ENCODE results near the gene AIFM3. TPM values are rescaled to one million over a fixed set of nuclear protein-coding genes. Genes with fewer than 3 reads are reported as not detected.

The AIFM3 gene
- total RNA-seq, 1 experiment from 2014 or later = not detected

GRCh38 chr22:20979940-20980453 is 12.9 kb downstream of the AIFM3 start:
- Histone ChIP-seq H3K4me2 (ENCODE audit: low read depth, low read length, poor library complexity, severe bottlenecking) (peak overlapping the region; percentile 48), H3K79me2 (ENCODE audit: low read length) (peaks cover 28% of the 10 kb centered on the region), H3K4me1 (ENCODE audit: low read length) (peaks cover 32% of the 10 kb centered on the region), H3K9me3 (ENCODE audit: low read length) (no peaks in the 10 kb centered on the region), H3K9me2 (replicated peaks; ENCODE audit: insufficient read depth, low read length) (no peaks in the 10 kb centered on the region), H3K4me3 (ENCODE audit: low read length) (peak overlapping the region; percentile 45; the same call in 1 of the 2 replicates), H3K27ac (ENCODE audit: low read length) (no peak overlapping the region), H3K27me3 (ENCODE audit: low read length) (no peaks in the 10 kb centered on the region), H3K9ac (ENCODE audit: low read length) (peak overlapping the region; percentile 45; the same call in 1 of the 2 replicates), H3K36me3 (ENCODE audit: insufficient read depth, low read length) (no peaks in the 10 kb centered on the region), H4K20me1 (ENCODE audit: insufficient read depth, low read depth, low read length) (no peaks in the 10 kb centered on the region), H2AFZ (ENCODE audit: low read length) (no peak overlapping the region)
- no peak for DNase-seq

DNA sequence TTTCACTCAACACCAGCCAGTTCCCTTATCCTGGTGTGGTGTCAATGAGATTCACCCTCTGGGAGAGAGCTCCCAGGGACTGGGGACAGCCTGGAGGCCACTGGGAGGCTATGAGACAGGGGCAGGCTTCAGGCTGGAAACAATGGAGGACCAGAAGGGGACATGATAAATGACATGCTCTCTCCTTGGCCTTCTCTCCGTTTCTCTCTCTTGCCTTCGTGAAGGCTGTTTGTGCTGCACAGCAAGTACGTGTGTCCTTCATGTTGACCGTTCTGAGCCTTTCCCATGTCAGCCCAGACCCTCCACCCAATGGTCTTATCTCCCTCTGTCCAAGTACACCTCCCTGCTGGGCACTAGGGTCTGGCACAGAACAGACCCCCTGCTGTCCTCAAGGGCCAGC is 13.5 kb downstream of the AIFM3 start:
- Histone ChIP-seq H3K79me2 (ENCODE audit: low read length) (peaks cover 28% of the 10 kb centered on the region), H3K9me3 (ENCODE audit: low read length) (no peaks in the 10 kb centered on the region), H3K9ac (ENCODE audit: low read length) (peak overlapping the region; percentile 98; the same call in 1 of the 2 replicates), H3K9me2 (replicated peaks; ENCODE audit: insufficient read depth, low read length) (no peaks in the 10 kb centered on the region), H3K4me3 (ENCODE audit: low read length) (peak overlapping the region; percentile 96), H4K20me1 (ENCODE audit: insufficient read depth, low read depth, low read length) (no peaks in the 10 kb centered on the region), H3K4me2 (ENCODE audit: low read depth, low read length, poor library complexity, severe bottlenecking) (peak overlapping the region; percentile 92), H2AFZ (ENCODE audit: low read length) (no peak overlapping the region), H3K4me1 (ENCODE audit: low read length) (peaks cover 32% of the 10 kb centered on the region), H3K36me3 (ENCODE audit: insufficient read depth, low read length) (no peaks in the 10 kb centered on the region), H3K27me3 (ENCODE audit: low read length) (no peaks in the 10 kb centered on the region), H3K27ac (ENCODE audit: low read length) (no peak overlapping the region)
- no peak for DNase-seq

GRCh38 chr22:20980938-20981722 is 14.1 kb downstream of the AIFM3 start:
- H3K79me2 ChIP-seq (ENCODE audit: low read length) = peaks cover 28% of the 10 kb centered on the region
- H3K4me1 ChIP-seq (ENCODE audit: low read length) = peaks cover 32% of the 10 kb centered on the region
- DNase-seq = peak; percentile 66
- peak overlapping the region; percentile 98 for H3K9ac ChIP-seq (ENCODE audit: low read length)
- H3K4me3 ChIP-seq (ENCODE audit: low read length) = peak overlapping the region; percentile 96
- peak overlapping the region; percentile 92 for H3K4me2 ChIP-seq (ENCODE audit: low read depth, low read length, poor library complexity, severe bottlenecking)
- H3K27ac ChIP-seq (ENCODE audit: low read length) = peak overlapping the region; percentile 59
- 0 out of 2 replicates have a peak overlapping the region, but pooled peaks have one; percentile 42 for H2AFZ ChIP-seq (ENCODE audit: low read length)
- H3K36me3 ChIP-seq (ENCODE audit: insufficient read depth, low read length) = peaks cover 2% of the 10 kb centered on the region; the same call in 1 of the 2 replicates
- no peaks in the 10 kb centered on the region for H3K9me3 ChIP-seq (ENCODE audit: low read length)
- H4K20me1 ChIP-seq (ENCODE audit: insufficient read depth, low read depth, low read length) = no peaks in the 10 kb centered on the region
- no peaks in the 10 kb centered on the region for H3K27me3 ChIP-seq (ENCODE audit: low read length)
- no peaks in the 10 kb centered on the region for H3K9me2 ChIP-seq (replicated peaks; ENCODE audit: insufficient read depth, low read length)

DNA sequence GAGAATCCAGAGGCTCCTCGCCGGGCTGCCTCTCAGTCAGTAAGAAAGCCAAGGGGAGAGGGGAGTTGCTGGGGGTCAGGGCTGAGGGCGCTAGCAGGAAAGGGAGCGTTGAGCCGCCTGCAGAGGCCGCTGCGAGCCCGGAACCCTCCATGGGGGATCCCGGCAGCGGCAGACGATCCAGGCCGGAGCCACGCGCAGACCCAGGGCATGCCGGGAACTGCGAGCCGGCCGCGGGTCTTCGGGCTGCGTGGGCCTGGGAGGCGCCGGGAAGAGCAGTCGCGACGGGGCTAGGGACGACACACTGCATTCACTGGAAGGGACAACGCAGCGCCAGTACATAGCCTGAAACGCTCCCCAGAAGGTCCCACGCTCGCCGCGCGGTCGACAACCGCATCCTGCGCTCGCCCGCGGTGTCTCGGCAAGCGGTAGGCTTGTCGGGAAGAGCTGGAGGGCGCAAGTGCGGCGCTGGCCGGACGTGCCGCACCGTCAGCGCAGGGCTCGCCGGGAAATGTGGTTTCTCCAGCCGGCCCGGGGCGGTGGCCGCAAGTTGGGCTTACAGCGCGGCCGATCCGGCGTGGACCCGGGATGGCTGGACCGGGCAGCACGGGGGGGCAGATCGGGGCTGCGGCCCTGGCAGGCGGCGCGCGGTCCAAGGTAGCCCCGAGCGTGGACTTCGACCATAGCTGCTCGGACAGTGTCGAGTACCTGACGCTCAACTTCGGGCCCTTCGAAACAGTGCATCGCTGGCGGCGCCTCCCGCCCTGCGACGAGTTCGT is 14.9 kb downstream of the AIFM3 start, which contains the start of gene LZTR1:
Gene LZTR1, plus strand, starts transcription at position 511 of the 776 bp plus-strand sequence. Its CDS starts 75 bp downstream, at position 586.
- peak; percentile 92 for DNase-seq
- H4K20me1 ChIP-seq (ENCODE audit: insufficient read depth, low read depth, low read length) = no peaks in the 10 kb centered on the region
- peak within 1 kb of the TSS; percentile 96 for H3K4me3 ChIP-seq (ENCODE audit: low read length)
- H3K4me1 ChIP-seq (ENCODE audit: low read length) = peaks cover 32% of the 10 kb centered on the region
- H3K9ac ChIP-seq (ENCODE audit: low read length) = peak within 1 kb of the TSS; percentile 98
- H3K9me2 ChIP-seq (replicated peaks; ENCODE audit: insufficient read depth, low read length) = no peaks in the 10 kb centered on the region
- H3K27me3 ChIP-seq (ENCODE audit: low read length) = no peaks in the 10 kb centered on the region
- peaks cover 28% of the 10 kb centered on the region for H3K79me2 ChIP-seq (ENCODE audit: low read length)
- peak within 1 kb of the TSS; percentile 92 for H3K4me2 ChIP-seq (ENCODE audit: low read depth, low read length, poor library complexity, severe bottlenecking)
- H3K36me3 ChIP-seq (ENCODE audit: insufficient read depth, low read length) = peaks cover 4% of the 10 kb centered on the region; the same call in 1 of the 2 replicates
- peak within 1 kb of the TSS; percentile 81 for H2AFZ ChIP-seq (ENCODE audit: low read length)
- peak within 1 kb of the TSS; percentile 59 for H3K27ac ChIP-seq (ENCODE audit: low read length)
- H3K9me3 ChIP-seq (ENCODE audit: low read length) = no peaks in the 10 kb centered on the region

DNA sequence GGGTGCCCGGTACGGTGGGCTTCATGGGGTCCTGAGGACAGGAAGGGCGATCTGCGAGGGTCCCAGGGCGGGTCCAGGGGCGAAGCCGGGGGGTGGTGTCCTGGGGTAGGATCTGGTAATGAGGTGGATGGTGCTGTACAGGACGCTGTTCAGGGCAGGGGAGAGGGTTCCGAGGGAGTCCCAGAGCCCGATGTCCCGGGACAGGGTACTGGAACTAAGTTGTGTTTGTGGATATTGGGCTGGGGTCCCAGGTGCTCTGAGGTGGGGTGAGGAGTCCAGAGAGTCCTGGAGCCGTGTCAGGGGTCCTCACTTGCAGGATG is 15.5 kb downstream of the AIFM3 start:
- peak overlapping the region; percentile 81 for H2AFZ ChIP-seq (ENCODE audit: low read length)

DNA sequence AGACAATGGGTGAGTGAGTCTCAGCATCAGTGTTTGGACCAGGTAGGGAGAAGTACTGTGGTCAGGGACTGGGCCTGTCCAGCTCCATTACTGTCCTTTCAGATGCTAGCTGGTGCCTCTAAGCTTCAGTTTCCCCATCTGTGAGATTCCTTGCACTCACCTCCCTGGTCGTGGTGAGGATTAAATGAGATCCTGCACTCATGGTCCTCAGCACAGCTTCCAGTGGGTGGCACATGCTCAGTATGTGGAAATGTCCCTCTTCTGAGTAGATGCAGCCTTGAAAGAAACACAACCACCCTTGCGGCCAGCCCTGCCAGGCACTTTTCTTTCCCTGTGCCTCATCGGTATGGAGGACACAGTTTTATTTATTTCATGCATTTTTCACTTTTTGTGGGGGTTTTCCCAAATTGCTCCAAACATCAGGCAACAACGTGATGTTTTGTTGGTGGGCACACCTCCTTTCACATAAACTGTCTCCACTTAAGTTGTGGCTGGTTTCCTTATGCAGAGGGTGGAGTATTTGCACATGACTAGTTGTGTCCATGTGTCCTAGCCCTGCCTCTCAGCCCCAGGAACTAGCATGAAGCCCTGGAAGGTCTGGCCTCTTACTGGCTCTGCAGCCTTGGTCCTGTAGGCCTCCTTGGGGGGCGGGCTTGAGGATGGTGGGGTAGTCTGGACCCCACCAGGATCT is 16.2 kb downstream of the AIFM3 start:
- H3K9me2 ChIP-seq (replicated peaks; ENCODE audit: insufficient read depth, low read length) = no peaks in the 10 kb centered on the region
- DNase-seq = no peak
- peak overlapping the region; percentile 98 for H3K9ac ChIP-seq (ENCODE audit: low read length)
- H3K4me1 ChIP-seq (ENCODE audit: low read length) = peaks cover 32% of the 10 kb centered on the region
- no peaks in the 10 kb centered on the region for H3K9me3 ChIP-seq (ENCODE audit: low read length)
- no peaks in the 10 kb centered on the region for H4K20me1 ChIP-seq (ENCODE audit: insufficient read depth, low read depth, low read length)
- peaks cover 28% of the 10 kb centered on the region for H3K79me2 ChIP-seq (ENCODE audit: low read length)
- peak overlapping the region; percentile 96 for H3K4me3 ChIP-seq (ENCODE audit: low read length)
- H3K4me2 ChIP-seq (ENCODE audit: low read depth, low read length, poor library complexity, severe bottlenecking) = peak overlapping the region; percentile 92
- H3K27me3 ChIP-seq (ENCODE audit: low read length) = no peaks in the 10 kb centered on the region
- H3K36me3 ChIP-seq (ENCODE audit: insufficient read depth, low read length) = peaks cover 4% of the 10 kb centered on the region; the same call in 1 of the 2 replicates
- no peak overlapping the region for H3K27ac ChIP-seq (ENCODE audit: low read length)
- peak overlapping the region; percentile 81; the same call in 1 of the 2 replicates for H2AFZ ChIP-seq (ENCODE audit: low read length)

More for the DNA sequence above, 15.5 kb downstream of the AIFM3 start:
- Histone ChIP-seq H3K27me3 (ENCODE audit: low read length) (no peaks in the 10 kb centered on the region), H3K4me3 (ENCODE audit: low read length) (peak overlapping the region; percentile 96), H3K27ac (ENCODE audit: low read length) (no peak overlapping the region), H3K79me2 (ENCODE audit: low read length) (peaks cover 28% of the 10 kb centered on the region), H3K4me1 (ENCODE audit: low read length) (peaks cover 32% of the 10 kb centered on the region), H3K36me3 (ENCODE audit: insufficient read depth, low read length) (peaks cover 4% of the 10 kb centered on the region; the same call in 1 of the 2 replicates), H3K9ac (ENCODE audit: low read length) (peak overlapping the region; percentile 98), H3K9me2 (replicated peaks; ENCODE audit: insufficient read depth, low read length) (no peaks in the 10 kb centered on the region), H3K4me2 (ENCODE audit: low read depth, low read length, poor library complexity, severe bottlenecking) (peak overlapping the region; percentile 92), H4K20me1 (ENCODE audit: insufficient read depth, low read depth, low read length) (no peaks in the 10 kb centered on the region), H3K9me3 (ENCODE audit: low read length) (no peaks in the 10 kb centered on the region)
- DNase-seq = no peak

GRCh38 chr22:20985720-20986119 is 18.7 kb downstream of the AIFM3 start:
- Histone ChIP-seq H4K20me1 (ENCODE audit: insufficient read depth, low read depth, low read length) (no peaks in the 10 kb centered on the region), H3K9ac (ENCODE audit: low read length) (no peak overlapping the region), H3K27ac (ENCODE audit: low read length) (no peak overlapping the region), H2AFZ (ENCODE audit: low read length) (no peak overlapping the region), H3K36me3 (ENCODE audit: insufficient read depth, low read length) (peaks cover 4% of the 10 kb centered on the region; the same call in 1 of the 2 replicates), H3K9me3 (ENCODE audit: low read length) (no peaks in the 10 kb centered on the region), H3K4me2 (ENCODE audit: low read depth, low read length, poor library complexity, severe bottlenecking) (no peak overlapping the region), H3K4me3 (ENCODE audit: low read length) (no peak overlapping the region), H3K27me3 (ENCODE audit: low read length) (no peaks in the 10 kb centered on the region), H3K79me2 (ENCODE audit: low read length) (peaks cover 28% of the 10 kb centered on the region), H3K9me2 (replicated peaks; ENCODE audit: insufficient read depth, low read length) (no peaks in the 10 kb centered on the region), H3K4me1 (ENCODE audit: low read length) (peaks cover 19% of the 10 kb centered on the region)
- DNase-seq = no peak

Data from Karpas-422 (cell line).